Measurements from ENCODE around the gene FUT3. TPM values are rescaled to one million over a fixed set of nuclear protein-coding genes. Genes with fewer than 3 reads are reported as not detected.
A peak's percentile ranks its signal among the peaks of the same experiment; 100 is the strongest.

The FUT3 gene
- total RNA-seq, 1 donor from 2014 or later: not detected

DNA sequence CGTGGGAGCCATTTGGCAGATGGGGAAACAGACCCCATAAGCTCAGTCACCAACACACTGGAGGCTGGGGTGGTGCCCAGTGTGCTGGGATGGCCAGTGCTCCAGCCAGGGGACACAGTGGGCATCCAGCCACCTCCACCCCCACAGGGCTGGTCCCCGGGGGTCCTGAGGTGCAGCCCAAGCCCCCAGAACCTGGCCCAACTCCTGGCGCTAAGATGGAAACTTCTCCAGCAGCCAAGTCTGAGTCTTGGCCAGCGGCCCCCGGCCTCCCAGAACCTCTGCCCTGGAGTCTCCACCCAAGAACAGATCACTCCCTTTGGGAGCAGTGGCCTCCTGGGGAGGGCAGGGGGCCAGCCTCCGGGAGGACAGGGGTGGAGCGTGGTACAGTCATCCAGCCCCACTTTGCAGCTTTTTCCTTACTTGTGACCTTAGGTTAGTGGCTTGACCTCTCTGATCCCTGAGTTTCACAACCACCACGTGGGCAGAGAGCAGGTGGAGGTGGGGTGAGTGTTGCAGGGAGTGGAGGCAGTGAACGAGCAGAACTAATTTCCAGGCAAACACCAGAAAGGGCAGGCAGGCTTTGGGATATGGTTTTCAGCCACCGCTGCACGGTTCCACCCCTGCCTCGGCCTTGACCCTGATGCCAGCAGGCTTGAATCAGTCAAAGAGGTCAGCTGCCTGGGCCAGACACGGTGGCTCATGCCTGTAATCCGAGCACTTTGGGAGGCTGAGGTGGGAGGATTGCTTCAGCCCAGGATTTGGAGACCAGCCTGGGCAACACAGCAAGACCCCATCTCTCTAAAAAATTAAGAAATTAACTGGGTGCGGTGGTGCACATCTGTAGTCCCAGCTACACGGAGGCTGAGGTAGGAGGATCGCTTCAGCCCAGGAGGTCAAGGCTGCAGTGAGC, 50.6 kb downstream of the FUT3 start:
- Mint-ChIP-seq H3K4me3 (no peak overlapping the region), H3K36me3 (ENCODE audit: low read depth) (no peaks in the 10 kb centered on the region), H3K27me3 (peaks cover 27% of the 10 kb centered on the region), H3K4me1 (peaks cover 18% of the 10 kb centered on the region), H3K9me3 (no peaks in the 10 kb centered on the region), H3K27ac (no peak overlapping the region)
- intact Hi-C loops (cut with micrococcal nuclease): loop anchor here (5.0 kb wide), 1 partner anchor 177 kb away; the partner anchor contains the start of gene RANBP3
- peak; percentile 53 for DNase-seq

DNA sequence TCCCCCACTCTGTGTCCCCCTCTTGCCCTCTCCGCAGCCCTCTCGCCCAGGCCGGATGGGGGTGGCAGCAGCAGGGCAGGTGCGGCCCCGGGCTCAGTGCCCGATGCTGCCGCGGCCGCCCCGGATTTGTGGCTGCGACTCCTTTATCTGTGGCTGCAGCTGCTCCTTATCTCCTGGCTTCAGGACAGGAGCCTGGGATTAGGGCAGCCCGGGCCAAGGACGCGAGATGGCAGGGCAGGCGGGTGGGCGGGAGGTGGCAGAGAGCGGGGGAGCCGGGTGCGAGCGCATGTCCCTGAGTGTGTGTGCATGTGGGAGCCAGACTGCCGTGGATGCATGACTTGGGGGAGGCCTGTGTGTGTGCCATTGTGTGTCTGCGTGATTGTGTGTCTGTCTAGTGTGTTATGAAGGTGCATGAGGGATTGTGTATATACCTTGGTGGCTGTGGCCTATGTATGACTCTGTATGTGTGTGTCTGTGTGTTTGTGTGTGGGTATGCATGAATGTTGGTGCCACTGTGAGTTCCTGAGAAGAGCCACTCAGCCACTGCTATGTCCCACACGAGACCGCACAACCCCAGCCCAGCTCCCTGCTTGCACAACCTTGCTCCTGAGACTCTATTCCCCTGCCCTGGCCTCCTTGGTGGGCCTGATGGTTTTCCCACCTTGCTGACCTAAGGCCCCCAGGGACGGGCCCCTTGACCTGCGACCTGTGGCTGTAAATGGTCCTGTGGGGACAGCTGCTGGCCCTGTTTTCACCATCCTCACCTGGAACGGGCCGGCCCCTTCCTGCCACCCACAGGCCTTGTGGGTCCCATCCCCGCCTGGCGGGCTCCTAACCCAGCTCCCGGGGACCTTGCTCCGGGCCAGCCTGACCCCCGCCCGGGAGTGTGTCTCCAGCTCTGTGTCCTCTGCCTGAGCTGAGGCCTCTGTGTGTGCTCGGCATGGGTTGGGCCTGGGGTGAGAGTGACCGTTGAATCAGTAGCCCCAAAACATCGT, 51.7 kb downstream of the FUT3 start:
- H3K27ac Mint-ChIP-seq: no peak overlapping the region
- H3K36me3 Mint-ChIP-seq (ENCODE audit: low read depth): no peaks in the 10 kb centered on the region
- peak; percentile 55 for DNase-seq
- peaks cover 24% of the 10 kb centered on the region for H3K27me3 Mint-ChIP-seq
- H3K4me3 Mint-ChIP-seq: no peak overlapping the region
- peaks cover 17% of the 10 kb centered on the region for H3K4me1 Mint-ChIP-seq
- intact Hi-C loops (cut with micrococcal nuclease): loop anchor here (5.0 kb wide), 1 partner anchor 178 kb away; the partner anchor contains the start of gene RANBP3
- no peaks in the 10 kb centered on the region for H3K9me3 Mint-ChIP-seq

DNA sequence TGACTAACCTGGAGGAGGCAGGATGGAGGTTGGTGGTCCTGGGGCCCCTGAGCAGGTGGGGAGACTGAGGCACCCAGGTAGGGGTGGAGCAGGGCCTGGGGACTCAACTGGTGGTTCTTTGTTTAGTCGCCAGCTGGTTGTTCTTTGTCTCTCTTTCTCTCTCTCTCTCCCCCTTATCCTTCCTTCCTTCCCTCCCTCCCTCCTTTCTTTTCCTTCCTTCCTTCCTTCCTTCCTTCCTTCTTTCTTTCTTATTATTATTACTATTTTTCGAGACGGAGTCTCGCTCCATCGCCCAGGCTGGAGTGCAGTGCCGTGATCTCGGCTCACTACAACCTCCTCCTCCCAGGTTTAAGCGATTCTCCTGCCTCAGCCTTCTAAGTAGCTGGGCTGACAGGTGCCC, 53.0 kb downstream of the FUT3 start:
- Mint-ChIP-seq H3K27me3 (peaks cover 19% of the 10 kb centered on the region), H3K27ac (no peak overlapping the region), H3K4me3 (no peak overlapping the region), H3K9me3 (no peaks in the 10 kb centered on the region), H3K36me3 (ENCODE audit: low read depth) (no peaks in the 10 kb centered on the region), H3K4me1 (peaks cover 9% of the 10 kb centered on the region)
- DNase-seq: no peak
- intact Hi-C loops (cut with micrococcal nuclease): no loop called here

DNA sequence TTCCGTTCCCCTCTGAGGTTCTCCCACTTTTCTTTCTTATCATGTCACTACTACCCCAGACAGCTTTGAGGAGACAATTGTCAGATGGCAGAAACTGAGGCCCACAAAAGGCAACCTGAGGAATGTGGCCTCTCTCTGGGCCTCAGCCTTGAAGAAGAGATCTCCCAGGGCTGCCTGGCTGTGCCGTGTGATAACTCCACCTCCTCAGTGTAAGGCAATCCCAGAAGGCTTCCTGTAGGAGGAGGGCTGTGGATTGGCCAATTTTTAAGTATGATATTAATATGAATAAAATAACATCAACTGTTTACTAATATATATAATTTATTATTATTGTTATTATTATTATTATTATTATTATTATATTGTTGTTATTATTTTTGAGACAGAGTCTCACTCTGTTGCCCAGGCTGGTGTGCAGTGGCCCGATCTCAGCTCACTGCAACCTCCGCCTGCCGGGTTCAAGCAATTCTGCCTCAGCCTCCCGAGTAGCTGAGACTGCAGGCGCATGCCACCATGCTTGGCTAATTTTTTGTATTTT, 55.8 kb downstream of the FUT3 start:
- H3K9me3 Mint-ChIP-seq: peaks cover 3% of the 10 kb centered on the region
- DNase-seq: no peak
- H3K27me3 Mint-ChIP-seq: peaks cover 8% of the 10 kb centered on the region
- no peak overlapping the region for H3K27ac Mint-ChIP-seq
- H3K4me3 Mint-ChIP-seq: no peak overlapping the region
- peaks cover 5% of the 10 kb centered on the region for H3K36me3 Mint-ChIP-seq (ENCODE audit: low read depth)
- H3K4me1 Mint-ChIP-seq: peaks cover 8% of the 10 kb centered on the region
- intact Hi-C loops (cut with micrococcal nuclease): no loop called here

DNA sequence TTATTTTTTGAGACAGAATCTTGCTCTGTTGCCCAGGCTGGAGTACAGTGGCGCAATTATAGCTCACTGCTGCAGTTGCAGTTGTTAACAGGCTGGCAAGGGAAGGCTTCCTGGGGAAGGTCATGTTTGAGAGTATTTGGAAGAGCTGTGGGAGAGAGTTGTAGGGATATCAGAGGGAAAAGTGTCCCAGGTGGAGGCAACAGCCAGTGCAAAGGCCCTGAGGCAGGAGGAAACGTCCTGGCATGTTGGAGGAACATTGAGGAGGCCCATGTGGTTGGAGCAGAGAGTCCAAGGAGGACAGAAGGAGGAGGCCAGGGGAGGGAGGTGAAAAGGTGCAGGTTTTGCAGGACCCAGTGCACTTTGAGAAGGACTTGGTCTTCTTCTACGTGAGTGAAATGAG, 58.1 kb downstream of the FUT3 start:
- H3K4me1 Mint-ChIP-seq: peaks cover 12% of the 10 kb centered on the region
- H3K4me3 Mint-ChIP-seq: no peak overlapping the region
- peaks cover 3% of the 10 kb centered on the region for H3K9me3 Mint-ChIP-seq
- no peaks in the 10 kb centered on the region for H3K27me3 Mint-ChIP-seq
- H3K27ac Mint-ChIP-seq: no peak overlapping the region
- H3K36me3 Mint-ChIP-seq (ENCODE audit: low read depth): peaks cover 21% of the 10 kb centered on the region
- DNase-seq: no peak
- intact Hi-C loops (cut with micrococcal nuclease): loop anchor here (5.0 kb wide), 1 partner anchor 171 kb away; the partner anchor contains the start of genes SAFB and SAFB2

Other genes starting within 250 kb of the FUT3 start
- gene SAFB2, start 228.7 kb downstream of the FUT3 start, total RNA-seq: 97.6 and 101 TPM in 2 replicates
- gene SAFB, start 228.4 kb downstream of the FUT3 start, total RNA-seq: 142 and 143 TPM in 2 replicates
- 56.2 and 63.4 TPM in 2 replicates for gene MICOS13, start 170.9 kb downstream of the FUT3 start, total RNA-seq
- 2.2 and 2.6 TPM in 2 replicates for gene HSD11B1L, start 170.4 kb downstream of the FUT3 start, total RNA-seq
- 1,117 and 1,132 TPM in 2 replicates for gene RPL36, start 161.2 kb downstream of the FUT3 start, total RNA-seq
- gene LONP1, start 131.3 kb downstream of the FUT3 start, total RNA-seq: 220 and 240 TPM in 2 replicates
- not detected in 2 replicates for gene CATSPERD, start 130.8 kb downstream of the FUT3 start, total RNA-seq
- gene PRR22, start 66.7 kb downstream of the FUT3 start, total RNA-seq: 6.7 and 7.5 TPM in 2 replicates
- gene DUS3L, start 60.3 kb downstream of the FUT3 start, total RNA-seq: 85.8 and 89.8 TPM in 2 replicates
- 0.47 and 0.61 TPM in 2 replicates for gene NRTN, start 46.4 kb downstream of the FUT3 start, total RNA-seq
- gene FUT6, start 11.7 kb downstream of the FUT3 start, total RNA-seq: not detected in 2 replicates
- gene FUT5, start 19.1 kb upstream of the FUT3 start, total RNA-seq: not detected in 2 replicates
- 237 and 251 TPM in 2 replicates for gene NDUFA11, start 52.3 kb upstream of the FUT3 start, total RNA-seq
- gene VMAC, start 53.4 kb upstream of the FUT3 start, total RNA-seq: 2.7 and 3.2 TPM in 2 replicates
- gene CAPS, start 62.8 kb upstream of the FUT3 start, total RNA-seq: 4.0 and 4.1 TPM in 2 replicates
- gene RANBP3, start 126.7 kb upstream of the FUT3 start, total RNA-seq: 105 and 114 TPM in 2 replicates

All from activated CD4-positive, alpha-beta T cell treated with anti-CD3 and anti-CD28 coated beads, Interleukin-2, amount 10 ng/mL, durations not matched to agents 24 days and 14 days (primary cell).